ENCODE data around the gene XPA.

DNA sequence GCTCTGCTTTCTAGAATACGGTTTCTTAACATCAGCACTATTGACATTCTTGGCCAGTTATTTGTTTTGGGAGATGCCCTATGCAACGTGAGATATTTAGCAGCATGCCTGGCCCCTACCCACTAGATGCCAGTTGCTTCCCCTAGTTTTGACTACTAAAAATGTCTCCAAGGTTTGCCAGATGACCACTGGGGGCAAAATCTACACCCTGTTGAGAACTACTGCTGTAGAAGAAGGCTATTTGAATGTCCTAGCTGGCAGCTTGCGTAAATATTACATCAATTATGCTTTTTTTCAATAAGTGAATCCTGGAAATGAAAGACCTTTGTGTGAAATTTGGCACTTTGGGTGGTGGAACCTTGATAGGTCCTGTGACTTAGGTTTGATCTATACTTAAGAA, 58.5 kb downstream of the XPA start:
- TF ChIP-seq GATA2 (IDR thresholded peaks at IDR 0.05; ENCODE audit: low read depth, low read length) (no peak), GATA3 (IDR thresholded peaks at IDR 0.05; ENCODE audit: low read depth, low read length) (no peak)
